ENCODE measurements around the gene HPD.

Gene HPD

DNA sequence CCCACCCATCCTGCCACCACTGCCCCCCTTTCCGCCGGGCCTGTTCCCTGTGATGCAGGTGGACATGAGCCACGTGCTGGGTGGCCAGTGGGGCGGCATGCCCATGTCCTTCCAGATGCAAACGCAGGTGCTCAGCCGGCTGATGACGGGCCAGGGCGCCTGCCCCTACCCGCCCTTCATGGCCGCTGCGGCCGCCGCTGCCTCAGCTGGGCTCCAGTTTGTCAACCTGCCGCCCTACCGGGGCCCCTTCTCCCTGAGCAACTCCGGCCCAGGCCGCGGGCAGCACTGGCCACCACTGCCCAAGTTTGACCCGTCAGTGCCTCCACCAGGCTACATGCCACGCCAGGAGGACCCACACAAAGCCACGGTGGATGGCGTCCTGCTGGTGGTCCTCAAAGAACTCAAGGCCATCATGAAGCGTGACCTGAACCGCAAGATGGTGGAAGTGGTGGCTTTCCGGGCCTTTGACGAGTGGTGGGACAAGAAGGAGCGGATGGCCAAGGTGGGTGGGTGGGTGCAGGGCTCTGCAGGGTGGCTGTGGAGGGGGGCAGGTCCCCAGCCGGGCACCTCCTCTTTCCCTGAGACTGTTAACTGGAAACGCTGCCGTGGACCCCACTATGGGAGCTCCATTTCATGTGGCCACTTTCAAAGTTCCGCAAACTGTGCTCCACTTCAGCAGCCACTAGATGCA is 44.1 kb downstream of the HPD start:
- H3K27ac Mint-ChIP-seq = peak overlapping the region; percentile 25
- H3K27me3 Mint-ChIP-seq = no peaks in the 10 kb centered on the region
- no peaks in the 10 kb centered on the region for H3K9me3 Mint-ChIP-seq
- DNase-seq (no peak), ATAC-seq (replicated peaks) (no peak)
- no peak overlapping the region for H3K4me3 Mint-ChIP-seq
- peaks cover 30 to 43% of the 10 kb centered on the region in 2 donors for H3K4me1 Mint-ChIP-seq
- peaks cover 58 to 63% of the 10 kb centered on the region in 2 donors for H3K36me3 Mint-ChIP-seq

DNA sequence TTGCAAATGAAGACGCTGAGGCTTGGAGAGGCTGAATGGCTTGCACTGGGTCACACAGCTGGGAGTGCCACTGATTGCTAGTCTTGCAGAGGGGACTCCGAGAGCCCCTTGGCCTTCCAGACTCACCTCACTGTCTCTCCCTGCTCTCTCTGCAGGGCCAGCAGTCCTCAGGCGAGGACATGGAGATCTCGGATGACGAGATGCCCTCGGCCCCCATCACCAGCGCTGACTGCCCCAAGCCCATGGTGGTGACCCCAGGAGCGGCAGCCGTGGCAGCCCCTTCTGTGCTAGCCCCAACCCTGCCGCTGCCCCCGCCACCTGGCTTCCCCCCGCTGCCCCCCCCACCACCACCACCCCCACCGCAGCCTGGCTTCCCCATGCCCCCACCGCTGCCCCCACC is 44.7 kb downstream of the HPD start:
- DNase-seq (no peak), ATAC-seq (replicated peaks) (no peak)
- peaks cover 58 to 64% of the 10 kb centered on the region in 2 donors for H3K36me3 Mint-ChIP-seq
- no peaks in the 10 kb centered on the region for H3K9me3 Mint-ChIP-seq
- H3K27ac Mint-ChIP-seq = no peak overlapping the region
- no peaks in the 10 kb centered on the region for H3K27me3 Mint-ChIP-seq
- peaks cover 26 to 43% of the 10 kb centered on the region in 2 donors for H3K4me1 Mint-ChIP-seq
- H3K4me3 Mint-ChIP-seq = no peak overlapping the region

DNA sequence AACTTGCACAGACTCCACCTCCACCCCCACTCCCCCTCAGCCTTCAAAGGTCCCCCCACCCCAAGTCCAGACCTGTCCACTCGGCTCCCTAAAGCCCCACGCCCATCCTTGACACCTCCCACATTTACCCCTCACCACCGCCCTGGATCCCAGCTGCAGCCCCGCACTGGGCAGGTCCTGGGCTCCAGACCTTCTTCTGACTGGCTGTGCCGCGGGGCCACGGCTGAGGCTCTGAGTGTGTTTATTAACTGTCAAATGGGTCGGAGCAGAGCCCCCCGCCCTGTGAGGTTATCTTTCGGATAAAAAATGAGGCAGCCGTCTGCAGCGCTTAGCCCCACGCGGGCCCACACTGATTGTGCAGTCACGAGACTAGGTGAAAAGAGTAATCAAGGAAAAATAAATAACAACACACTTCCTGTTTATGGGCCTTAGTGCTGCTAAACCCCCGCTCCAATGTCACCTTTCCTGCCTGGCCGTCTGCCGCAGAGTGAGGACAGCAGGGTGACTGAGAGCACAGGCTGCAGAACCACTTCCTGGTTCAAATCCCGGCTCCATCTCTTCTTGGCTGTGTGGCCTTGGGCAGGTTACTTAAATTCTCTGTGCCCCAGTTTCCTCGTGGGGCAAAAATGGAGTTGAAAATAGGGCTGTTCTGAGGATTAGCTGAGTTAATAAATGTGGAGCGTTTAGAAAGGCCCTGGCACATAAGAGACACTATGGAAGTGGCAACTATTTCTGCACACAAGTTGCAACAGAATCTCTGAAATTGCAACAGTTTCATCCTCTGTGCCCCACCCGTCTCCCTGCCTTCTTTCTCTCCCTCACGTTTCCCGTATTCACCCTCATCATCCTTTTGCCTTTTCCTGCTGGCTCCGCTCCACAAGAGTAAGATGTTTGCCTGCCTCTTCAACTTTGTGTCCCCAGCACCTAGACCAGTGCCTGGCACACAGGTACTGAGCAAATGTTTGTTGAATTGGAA is 45.5 kb downstream of the HPD start:
- Mint-ChIP-seq H3K4me3 (peak overlapping the region; percentile 87 to 91), H3K36me3 (peaks cover 65 to 69% of the 10 kb centered on the region in 2 donors), H3K4me1 (peaks cover 29 to 48% of the 10 kb centered on the region in 2 donors), H3K27ac (peak overlapping the region; percentile 20), H3K27me3 (no peaks in the 10 kb centered on the region), H3K9me3 (no peaks in the 10 kb centered on the region)
- ATAC-seq (replicated peaks) (no peak), DNase-seq (no peak)

DNA sequence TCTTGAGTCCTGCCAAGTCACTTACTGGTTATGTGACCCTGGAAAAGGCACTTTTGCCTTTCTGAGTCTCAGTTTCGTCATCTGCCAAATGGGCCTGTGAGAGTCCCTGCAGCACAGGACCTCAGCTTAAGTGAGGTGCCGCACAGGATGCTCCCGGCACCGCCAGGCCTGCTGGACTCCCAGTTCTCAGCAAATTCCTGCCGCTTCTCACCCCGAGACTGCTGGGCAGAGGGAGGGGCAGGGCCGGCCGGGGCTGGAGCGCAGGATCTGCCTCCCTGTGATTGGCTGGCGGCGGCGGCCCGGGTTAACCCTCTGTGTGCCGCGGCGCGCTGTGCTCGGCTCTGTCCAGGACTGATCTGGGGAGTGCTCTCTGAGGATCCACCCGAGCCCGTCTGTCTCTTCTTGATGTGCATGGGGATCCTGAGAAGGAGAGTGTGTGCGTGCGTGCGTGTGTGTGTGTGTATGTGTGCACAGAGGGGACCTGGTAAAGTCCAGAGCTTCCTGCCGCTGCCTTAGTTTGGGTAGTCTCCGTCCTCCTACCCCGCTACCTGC is 46.3 kb downstream of the HPD start:
- no peaks in the 10 kb centered on the region for H3K9me3 Mint-ChIP-seq
- DNase-seq (no peak), ATAC-seq (replicated peaks) (peak; percentile 31 to 32)
- H3K27me3 Mint-ChIP-seq = no peaks in the 10 kb centered on the region
- peaks cover 32 to 56% of the 10 kb centered on the region in 2 donors for H3K4me1 Mint-ChIP-seq
- peak overlapping the region; percentile 71 for H3K27ac Mint-ChIP-seq
- H3K4me3 Mint-ChIP-seq = peak overlapping the region; percentile 87 to 91
- peaks cover 59 to 61% of the 10 kb centered on the region in 2 donors for H3K36me3 Mint-ChIP-seq

DNA sequence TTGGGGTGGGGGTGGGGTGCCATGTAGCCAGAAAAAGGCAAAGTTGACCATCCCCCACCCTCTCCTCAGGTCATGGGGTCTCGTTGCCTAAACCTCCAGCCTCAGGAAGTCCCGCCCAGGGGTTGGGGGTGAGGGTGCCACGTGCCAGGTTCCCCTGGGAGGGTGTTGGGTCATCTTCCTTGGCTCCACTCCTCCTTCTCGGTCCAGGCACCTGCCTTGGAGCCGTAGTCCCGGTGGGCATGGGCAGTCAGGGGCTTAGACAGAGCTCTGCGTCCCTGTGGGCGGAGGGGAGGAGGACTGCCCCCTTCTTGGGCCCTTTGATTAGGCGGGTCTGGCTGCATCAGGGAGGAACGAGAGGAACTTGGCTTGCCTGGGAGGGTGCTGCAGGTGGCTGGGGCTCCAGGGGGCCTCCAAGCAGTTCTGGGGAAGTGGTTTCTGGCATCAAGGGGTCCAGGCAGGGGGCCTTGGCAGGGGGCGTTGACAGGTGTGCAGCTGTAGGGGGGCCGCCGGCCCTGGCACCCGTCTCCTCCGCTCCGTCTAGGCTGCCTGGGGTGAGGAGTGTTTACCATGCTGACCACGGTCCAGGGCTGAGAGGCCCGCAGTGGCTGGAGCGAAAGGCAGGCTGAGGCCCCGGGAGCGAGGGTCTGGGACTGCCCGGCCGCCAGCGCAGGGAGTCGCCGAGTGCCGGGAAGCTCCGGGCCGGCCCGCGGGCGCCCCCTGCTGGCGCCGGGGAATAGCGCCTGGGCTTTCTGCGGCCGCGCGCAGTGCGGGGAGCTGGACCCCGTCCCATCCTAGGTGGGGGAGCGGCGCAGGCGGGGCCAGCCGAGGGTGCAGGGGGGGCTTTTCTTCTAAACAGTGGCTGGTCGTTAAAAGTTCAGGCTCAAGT is 47.0 kb downstream of the HPD start:
- Mint-ChIP-seq H3K4me3 (peak overlapping the region; percentile 87 to 91), H3K9me3 (no peaks in the 10 kb centered on the region), H3K4me1 (peaks cover 34 to 63% of the 10 kb centered on the region in 2 donors), H3K27me3 (no peaks in the 10 kb centered on the region), H3K27ac (peak overlapping the region; percentile 90), H3K36me3 (peaks cover 55 to 59% of the 10 kb centered on the region in 2 donors)
- DNase-seq (peak; percentile 53), ATAC-seq (replicated peaks) (peak; percentile 89 to 91)

DNA sequence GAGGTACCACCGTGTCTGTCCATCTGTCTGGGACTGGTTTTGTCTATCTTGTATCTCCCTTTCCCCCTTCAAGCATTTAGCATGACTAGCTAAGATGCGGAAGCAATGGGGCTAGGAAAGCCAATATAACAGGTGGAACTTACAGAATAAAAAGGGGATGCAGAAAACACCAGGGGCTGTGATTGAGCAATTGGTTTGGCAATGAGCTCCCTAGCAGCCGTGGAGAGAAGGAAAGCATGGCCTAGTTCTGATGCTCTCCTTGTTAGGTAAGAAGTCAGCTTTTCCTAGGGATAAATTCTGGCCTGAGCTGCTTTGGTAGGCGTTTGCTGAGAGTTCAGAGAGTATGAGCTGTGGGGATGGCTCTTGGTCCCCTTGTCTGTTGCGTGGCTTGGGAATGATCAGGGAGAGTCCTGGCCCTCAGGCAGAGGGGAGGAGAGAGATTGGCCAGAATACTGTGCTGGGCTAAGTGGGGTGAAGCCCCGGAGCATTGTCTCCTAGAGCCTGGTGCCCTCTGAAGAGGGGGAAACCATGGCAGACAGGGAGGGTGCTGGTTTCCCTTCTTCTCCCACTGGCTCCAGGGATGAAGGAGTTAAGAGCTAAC is 47.7 kb downstream of the HPD start:
- Mint-ChIP-seq H3K27me3 (no peaks in the 10 kb centered on the region), H3K4me1 (peaks cover 37 to 71% of the 10 kb centered on the region in 2 donors), H3K36me3 (peaks cover 56 to 59% of the 10 kb centered on the region in 2 donors), H3K9me3 (no peaks in the 10 kb centered on the region), H3K27ac (peak overlapping the region; percentile 90), H3K4me3 (peak overlapping the region; percentile 87 to 91)
- ATAC-seq (replicated peaks) (no peak), DNase-seq (no peak)

DNA sequence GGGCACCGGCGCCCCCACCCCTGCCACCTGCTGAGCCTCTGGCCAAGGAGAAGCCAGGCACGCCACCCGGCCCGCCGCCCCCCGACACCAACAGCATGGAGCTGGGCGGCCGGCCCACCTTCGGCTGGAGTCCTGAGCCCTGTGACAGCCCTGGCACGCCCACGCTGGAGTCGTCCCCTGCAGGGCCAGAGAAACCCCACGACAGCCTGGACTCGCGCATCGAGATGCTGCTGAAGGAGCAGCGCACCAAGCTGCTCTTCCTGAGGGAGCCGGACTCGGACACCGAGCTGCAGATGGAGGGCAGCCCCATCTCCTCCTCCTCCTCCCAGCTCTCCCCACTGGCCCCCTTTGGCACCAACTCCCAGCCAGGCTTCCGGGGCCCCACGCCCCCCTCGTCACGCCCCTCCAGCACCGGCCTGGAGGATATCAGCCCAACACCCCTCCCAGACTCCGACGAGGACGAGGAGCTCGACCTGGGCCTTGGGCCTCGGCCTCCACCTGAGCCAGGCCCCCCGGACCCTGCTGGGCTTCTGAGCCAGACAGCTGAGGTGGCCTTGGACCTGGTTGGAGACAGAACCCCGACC is 48.3 kb downstream of the HPD start:
- no peak overlapping the region for H3K4me3 Mint-ChIP-seq
- H3K27me3 Mint-ChIP-seq = no peaks in the 10 kb centered on the region
- DNase-seq (no peak), ATAC-seq (replicated peaks) (no peak)
- H3K27ac Mint-ChIP-seq = peak overlapping the region; percentile 31
- H3K4me1 Mint-ChIP-seq = peaks cover 41 to 76% of the 10 kb centered on the region in 2 donors
- no peaks in the 10 kb centered on the region for H3K9me3 Mint-ChIP-seq
- peaks cover 53 to 61% of the 10 kb centered on the region in 2 donors for H3K36me3 Mint-ChIP-seq

DNA sequence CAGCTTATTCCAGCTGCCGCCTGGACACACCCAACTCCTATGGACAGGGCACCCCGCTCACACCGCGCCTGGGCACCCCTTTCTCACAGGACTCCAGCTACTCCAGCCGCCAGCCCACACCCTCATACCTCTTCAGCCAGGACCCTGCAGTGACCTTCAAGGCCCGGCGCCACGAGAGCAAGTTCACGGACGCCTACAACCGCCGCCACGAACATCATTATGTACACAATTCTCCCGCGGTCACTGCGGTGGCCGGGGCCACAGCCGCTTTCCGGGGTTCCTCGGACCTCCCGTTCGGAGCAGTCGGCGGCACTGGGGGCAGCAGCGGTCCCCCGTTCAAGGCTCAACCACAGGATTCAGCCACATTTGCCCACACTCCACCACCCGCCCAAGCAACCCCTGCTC is 48.9 kb downstream of the HPD start:
- no peak for DNase-seq
- H3K27ac Mint-ChIP-seq = no peak overlapping the region
- H3K4me1 Mint-ChIP-seq = peaks cover 41 to 80% of the 10 kb centered on the region in 2 donors
- no peak overlapping the region for H3K4me3 Mint-ChIP-seq
- peaks cover 51 to 58% of the 10 kb centered on the region in 2 donors for H3K36me3 Mint-ChIP-seq
- no peaks in the 10 kb centered on the region for H3K9me3 Mint-ChIP-seq
- no peak for ATAC-seq (replicated peaks)
- H3K27me3 Mint-ChIP-seq = no peaks in the 10 kb centered on the region

DNA sequence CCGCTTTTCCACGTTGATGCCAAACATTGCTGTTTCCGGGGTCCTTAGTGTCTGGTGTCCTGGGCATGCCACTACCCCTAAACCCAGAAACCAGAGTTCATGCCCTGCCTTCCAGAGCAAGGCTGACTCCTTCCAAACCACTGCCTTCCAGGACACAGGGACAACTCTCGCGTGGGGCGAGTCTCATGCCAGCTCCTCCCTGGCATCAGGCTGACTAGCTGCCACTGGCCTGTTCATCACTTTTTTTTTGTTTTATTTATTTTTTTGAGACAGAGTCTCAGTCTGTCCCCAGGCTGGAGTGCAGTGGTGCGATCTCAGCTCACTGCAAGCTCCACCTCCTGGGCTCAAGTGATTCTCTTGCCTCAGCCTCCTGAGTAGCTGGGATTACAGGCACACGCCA is 50.0 kb downstream of the HPD start:
- Mint-ChIP-seq H3K27ac (peak overlapping the region; percentile 79), H3K4me1 (peaks cover 40 to 80% of the 10 kb centered on the region in 2 donors), H3K9me3 (no peaks in the 10 kb centered on the region), H3K4me3 (no peak overlapping the region), H3K36me3 (peaks cover 46 to 53% of the 10 kb centered on the region in 2 donors), H3K27me3 (no peaks in the 10 kb centered on the region)
- DNase-seq (no peak), ATAC-seq (replicated peaks) (no peak)

DNA sequence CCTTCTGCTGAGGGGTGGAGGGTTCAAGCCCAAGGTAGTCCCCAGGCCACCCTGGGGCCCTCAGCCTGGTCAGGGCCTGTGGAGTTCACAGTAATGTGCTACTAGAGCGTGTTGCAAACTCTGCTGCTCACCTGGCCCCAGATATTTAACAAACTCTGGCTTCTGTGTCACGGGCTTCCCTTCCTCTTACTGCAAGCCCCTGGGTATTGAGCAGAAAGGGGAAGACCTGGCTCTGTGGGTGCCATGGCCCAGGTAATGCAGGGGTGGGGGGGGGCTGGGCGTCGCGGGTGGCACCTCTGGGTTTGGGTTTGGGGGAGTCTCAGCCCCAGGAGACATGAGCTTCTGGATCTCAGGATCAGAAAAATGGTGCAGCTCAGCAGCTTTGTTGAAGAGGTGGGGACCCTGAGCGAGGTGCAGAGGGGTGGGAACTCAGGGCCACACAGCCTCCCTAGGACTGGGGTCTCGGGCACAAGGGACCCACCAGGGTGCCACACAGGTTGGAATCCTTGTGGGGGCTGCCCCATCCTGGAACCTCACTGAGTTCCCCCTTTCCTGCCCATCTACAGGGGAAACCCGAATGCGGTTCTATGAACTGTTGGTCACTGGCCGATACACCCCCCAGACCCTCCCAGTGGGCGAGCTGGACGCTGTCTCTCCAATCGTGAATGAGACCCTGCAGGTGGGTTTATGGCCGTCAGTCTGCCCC is 50.9 kb downstream of the HPD start:
- Mint-ChIP-seq H3K4me3 (peak overlapping the region; percentile 54 to 69), H3K4me1 (peaks cover 33 to 72% of the 10 kb centered on the region in 2 donors), H3K36me3 (peaks cover 38 to 48% of the 10 kb centered on the region in 2 donors), H3K27me3 (no peaks in the 10 kb centered on the region), H3K9me3 (no peaks in the 10 kb centered on the region), H3K27ac (no peak overlapping the region)
- DNase-seq (no peak), ATAC-seq (replicated peaks) (no peak)

DNA sequence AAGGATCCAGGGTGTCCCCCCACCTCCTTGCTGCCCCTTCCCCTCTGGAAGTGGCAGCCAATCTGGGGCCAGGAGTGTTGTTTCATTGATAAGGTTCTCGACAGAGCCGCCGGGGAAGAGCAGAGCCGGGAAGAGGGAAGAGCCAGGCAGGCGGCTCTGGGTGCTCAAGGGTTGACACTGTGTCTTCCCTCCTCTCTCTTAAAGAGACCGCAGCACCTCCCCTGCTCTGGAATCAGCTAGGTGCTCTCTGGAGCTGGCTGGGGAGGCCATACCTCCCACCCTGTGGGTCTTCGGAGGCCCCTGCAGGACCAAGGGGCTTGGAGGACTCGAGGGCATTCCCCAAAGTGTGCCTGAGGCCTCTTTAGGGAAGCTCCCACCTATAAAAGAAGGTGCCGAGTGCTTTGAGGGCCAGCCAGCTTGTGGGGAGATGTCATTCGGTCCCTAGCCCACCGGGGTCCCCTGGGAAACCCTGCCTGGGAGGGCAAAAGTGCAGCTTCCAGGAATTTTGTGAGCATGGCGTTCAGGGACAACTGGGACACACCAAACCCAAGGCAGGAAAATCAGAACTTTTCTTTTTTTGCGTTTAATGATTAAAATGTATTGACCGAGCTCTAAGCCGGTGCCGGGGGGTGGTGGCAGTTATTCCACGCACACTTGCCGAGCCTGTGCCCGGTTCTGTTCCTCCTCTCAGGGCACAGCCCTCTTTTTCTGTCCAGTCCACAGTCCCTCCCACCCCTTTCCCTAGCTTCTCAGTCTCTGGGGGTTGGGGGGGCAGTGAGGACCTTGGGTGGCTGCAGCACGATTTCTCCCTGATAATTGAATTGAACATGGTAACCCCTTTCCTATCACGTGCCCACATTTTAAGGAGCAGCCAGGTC is 51.9 kb downstream of the HPD start:
- H3K9me3 Mint-ChIP-seq = no peaks in the 10 kb centered on the region
- H3K27ac Mint-ChIP-seq = peak overlapping the region; percentile 94
- peaks cover 35 to 49% of the 10 kb centered on the region in 2 donors for H3K36me3 Mint-ChIP-seq
- DNase-seq = no peak
- peak overlapping the region; percentile 89 to 99 for H3K4me3 Mint-ChIP-seq
- no peak for ATAC-seq (replicated peaks)
- H3K27me3 Mint-ChIP-seq = no peaks in the 10 kb centered on the region
- peaks cover 30 to 68% of the 10 kb centered on the region in 2 donors for H3K4me1 Mint-ChIP-seq

DNA sequence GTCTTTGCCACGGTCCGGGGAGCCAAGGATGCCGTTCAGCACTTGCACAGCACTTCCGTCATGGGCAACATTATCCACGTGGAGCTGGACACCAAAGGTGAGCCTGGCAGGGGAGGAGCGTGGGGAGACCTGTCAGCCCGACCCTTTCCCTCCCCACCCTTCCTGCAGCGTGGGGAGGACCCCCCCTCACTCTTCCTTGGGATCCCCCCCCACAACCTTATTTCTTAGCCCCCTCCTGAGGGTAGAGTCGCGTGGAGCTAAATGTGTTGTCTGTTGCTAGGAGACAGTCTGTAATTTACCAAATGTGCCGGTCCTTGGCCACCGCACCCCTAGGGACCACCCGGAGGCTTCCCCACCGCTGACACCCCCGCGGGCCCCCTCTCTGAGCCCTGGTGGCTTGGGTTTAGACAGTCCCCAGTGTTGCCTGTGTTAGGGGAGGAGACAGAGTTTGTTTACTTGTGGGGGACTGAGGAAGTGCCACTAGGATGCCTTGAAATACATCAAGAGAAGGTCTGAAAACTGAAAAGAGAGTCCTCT is 52.6 kb downstream of the HPD start:
- Mint-ChIP-seq H3K4me1 (peaks cover 30 to 68% of the 10 kb centered on the region in 2 donors), H3K9me3 (no peaks in the 10 kb centered on the region), H3K4me3 (peak overlapping the region; percentile 89 to 99), H3K27me3 (no peaks in the 10 kb centered on the region), H3K36me3 (peaks cover 37 to 51% of the 10 kb centered on the region in 2 donors), H3K27ac (peak overlapping the region; percentile 94)
- no peak for ATAC-seq (replicated peaks)
- DNase-seq = no peak
